H1 (cell line): ENCODE results near the gene GBX1. TPM values are rescaled to one million over a fixed set of nuclear protein-coding genes. Genes with fewer than 3 reads are reported as not detected.

Source experiments
- CTCF ChIA-PET: fragments of 300-600 bp; sonication (Branson Sonifier 250); formaldehyde crosslinking; loops from one replicate; lab custom pipeline; 2021; ENCODE audit not compliant: partially characterized antibody; lab: Charles Lee
- POLR2A ChIA-PET: fragments of 300-600 bp; sonication (Branson Sonifier 250); formaldehyde crosslinking; loops from one replicate; lab custom pipeline; 2021; ENCODE audit warnings: inconsistent platforms; ENCODE audit not compliant: partially characterized antibody; lab: Charles Lee
- DNase-seq, 2 experiments: peaks; one replicate each; pipeline versions ENCODE4 v3.0.0 to v3.0.0-alpha.2; 2010 to 2022; ENCODE audit warnings: low spot score in 2 of 2, low read depth in 1 of 2, mixed read lengths in 1 of 2
- FAIRE-seq: peaks from 2 replicates; lab custom pipeline; 2011; peaks lifted over from hg19 to GRCh38; lab: Jason Lieb, UNC
- H2AFZ ChIP-seq: 2 replicates; pipeline ENCODE4 v1.8.1; 2012; ENCODE audit warnings: low read length, inconsistent platforms
- H2AK5ac ChIP-seq: 2 replicates; pipeline ENCODE4 v1.6.1; 2013; ENCODE audit warnings: low read depth, low read length
- H2BK120ac ChIP-seq: replicated peaks from 2 replicates; pipeline ENCODE3; 2013; ENCODE audit warnings: low read depth, low read length, inconsistent platforms
- H2BK12ac ChIP-seq: 2 replicates; pipeline ENCODE4 v1.6.1; 2013; ENCODE audit warnings: low read depth, low read length
- H2BK15ac ChIP-seq: 2 replicates; pipeline ENCODE4 v1.6.1; 2013; ENCODE audit warnings: low read length
- H2BK20ac ChIP-seq: 2 replicates; pipeline ENCODE4 v1.6.1; 2013; ENCODE audit warnings: low read length
- H2BK5ac ChIP-seq: 2 replicates; pipeline ENCODE4 v1.6.1; 2013; ENCODE audit warnings: low read depth, low read length
- H3K14ac ChIP-seq: 2 replicates; pipeline ENCODE4 v1.6.1; 2013; ENCODE audit warnings: inconsistent platforms; ENCODE audit not compliant: insufficient read length
- H3K18ac ChIP-seq: 2 replicates; pipeline ENCODE4 v1.6.1; 2013; ENCODE audit warnings: low read length; ENCODE audit errors: extremely low read depth
- H3K23ac ChIP-seq: 2 replicates; pipeline ENCODE4 v1.6.1; 2013; ENCODE audit warnings: inconsistent platforms; ENCODE audit not compliant: insufficient read length
- H3K23me2 ChIP-seq: 2 replicates; pipeline ENCODE4 v1.6.1; 2013; ENCODE audit warnings: low read depth, low read length
- H3K27ac ChIP-seq: 2 replicates; pipeline ENCODE4 v1.6.1; 2011; ENCODE audit warnings: low read depth, low read length, inconsistent platforms
- H3K27me3 ChIP-seq, 4 experiments: replicated peaks in 1 of 4; 1 replicate in 1 of 4; 2 replicates in 3 of 4; pipeline versions ENCODE4 v1.6.1 to v1.8.1; 2011 to 2013; ENCODE audit warnings: low read length in 3 of 4, mild to moderate bottlenecking in 3 of 4, inconsistent platforms in 2 of 4, mixed read lengths in 2 of 4, moderate library complexity in 1 of 4; ENCODE audit not compliant: control insufficient read depth in 3 of 4, insufficient read depth in 3 of 4; ENCODE audit errors: extremely low read depth in 1 of 4
- H3K36me3 ChIP-seq, 4 experiments: 2 replicates each; pipeline versions ENCODE4 v1.6.1 to v1.8.1; 2011 to 2013; ENCODE audit warnings: mild to moderate bottlenecking in 4 of 4, low read length in 3 of 4, moderate library complexity in 2 of 4, control low read depth in 1 of 4, inconsistent platforms in 1 of 4; ENCODE audit not compliant: insufficient read depth in 4 of 4, control insufficient read depth in 2 of 4
- H3K4ac ChIP-seq: replicated peaks from 2 replicates; pipeline ENCODE3; 2013; ENCODE audit warnings: low read length, low read depth, mixed read lengths, inconsistent platforms; ENCODE audit not compliant: insufficient read length
- H3K4me1 ChIP-seq, 4 experiments: replicated peaks in 1 of 4; 1 replicate in 1 of 4; 2 replicates in 3 of 4; pipeline versions ENCODE4 v1.6.1 to v1.8.1; 2011 to 2013; ENCODE audit warnings: low read length in 3 of 4, inconsistent platforms in 2 of 4, mixed read lengths in 1 of 4; ENCODE audit not compliant: insufficient read depth in 4 of 4, control insufficient read depth in 3 of 4
- H3K4me2 ChIP-seq, 2 experiments: 2 replicates each; pipeline versions ENCODE4 v1.6.1 to v1.8.1; 2011 to 2013; ENCODE audit warnings: low read depth in 2 of 2, low read length in 2 of 2, control low read depth in 1 of 2, inconsistent platforms in 1 of 2, mild to moderate bottlenecking in 1 of 2; ENCODE audit not compliant: insufficient read depth in 1 of 2
- H3K4me3 ChIP-seq, 4 experiments: fragments of 200-600, 300-600 bp in 1 of 4; sonication (generic), shearing (Covaris generic), sonication (Bioruptor Twin) in 1 of 4; 2 replicates each; pipeline versions ENCODE4 v1.5.1 to v1.8.1; 2011 to 2016; ENCODE audit warnings: low read length in 4 of 4, low read depth in 3 of 4, control low read depth in 2 of 4, inconsistent platforms in 2 of 4, mild to moderate bottlenecking in 2 of 4, mixed read lengths in 1 of 4, moderate library complexity in 1 of 4; ENCODE audit not compliant: insufficient read depth in 2 of 4; ENCODE audit errors: extremely low read depth in 1 of 4
- H3K56ac ChIP-seq: replicated peaks from 2 replicates; pipeline ENCODE3; 2013; ENCODE audit warnings: low read depth, mild to moderate bottlenecking, mixed read lengths, low read length, inconsistent platforms; ENCODE audit not compliant: insufficient read length
- H3K79me1 ChIP-seq: 2 replicates; pipeline ENCODE4 v1.6.1; 2013; ENCODE audit warnings: low read depth, low read length, control low read depth
- H3K79me2 ChIP-seq, 2 experiments: 2 replicates each; pipeline versions ENCODE4 v1.6.1 to v1.8.1; 2012 to 2013; ENCODE audit warnings: low read length in 2 of 2, mild to moderate bottlenecking in 2 of 2, inconsistent platforms in 1 of 2; ENCODE audit not compliant: insufficient read depth in 2 of 2, control insufficient read depth in 1 of 2
- H3K9ac ChIP-seq, 4 experiments: replicated peaks in 1 of 4; 1 replicate in 1 of 4; 2 replicates in 3 of 4; pipeline versions ENCODE4 v1.6.1 to v1.8.1; 2011 to 2013; ENCODE audit warnings: low read depth in 3 of 4, low read length in 3 of 4, control low read depth in 2 of 4, mild to moderate bottlenecking in 2 of 4, moderate library complexity in 2 of 4, inconsistent platforms in 1 of 4; ENCODE audit errors: extremely low read depth in 1 of 4
- H3K9me3 ChIP-seq, 2 experiments: 2 replicates each; pipeline versions ENCODE4 v1.6.1 to v1.8.1; 2012 to 2013; ENCODE audit warnings: mild to moderate bottlenecking in 2 of 2, moderate library complexity in 2 of 2, control low read depth in 1 of 2, inconsistent platforms in 1 of 2, low read depth in 1 of 2, low read length in 1 of 2, mixed read lengths in 1 of 2; ENCODE audit not compliant: insufficient read depth in 2 of 2
- H4K20me1 ChIP-seq, 2 experiments: replicated peaks in 1 of 2; 2 replicates each; pipeline versions ENCODE3 to v1.8.1; 2011 to 2013; ENCODE audit warnings: inconsistent platforms in 2 of 2, low read length in 2 of 2, mild to moderate bottlenecking in 1 of 2; ENCODE audit not compliant: insufficient read depth in 2 of 2, control insufficient read depth in 1 of 2
- H4K5ac ChIP-seq: 2 replicates; pipeline ENCODE4 v1.6.1; 2013; ENCODE audit warnings: low read length, low read depth, mixed read lengths, inconsistent platforms; ENCODE audit not compliant: insufficient read length
- H4K8ac ChIP-seq: 2 replicates; pipeline ENCODE4 v1.8.0; 2013; ENCODE audit warnings: mild to moderate bottlenecking, moderate library complexity, low read length, inconsistent platforms; ENCODE audit not compliant: insufficient read depth; ENCODE audit errors: extremely low read depth
- H4K91ac ChIP-seq: replicated peaks from 2 replicates; pipeline ENCODE3; 2013; ENCODE audit warnings: low read length, mixed read lengths, inconsistent platforms; ENCODE audit not compliant: insufficient read length
- ATF3 ChIP-seq: IDR thresholded peaks from 2 replicates; pipeline ENCODE4 v1.6.1; 2011; ENCODE audit warnings: low read depth, mild to moderate bottlenecking, low read length; ENCODE audit not compliant: insufficient read depth
- BCL11A ChIP-seq, 2 experiments: IDR thresholded peaks; one replicate each; pipeline ENCODE4 v1.6.1; 2011; ENCODE audit warnings: low read depth in 2 of 2, low read length in 2 of 2, mild to moderate bottlenecking in 2 of 2
- CEBPB ChIP-seq: IDR thresholded peaks from 2 replicates; pipeline ENCODE4 v1.6.1; 2012; ENCODE audit warnings: low read depth, low read length
- CHD2 ChIP-seq: IDR thresholded peaks from 2 replicates; pipeline ENCODE4 v1.6.1; 2012; ENCODE audit warnings: low read length, improper control_type of control experiment
- EZH2 ChIP-seq: fragments of 200-600 bp; sonication (generic); IDR thresholded peaks from 2 replicates; pipeline ENCODE4 v1.7.1; 2012; ENCODE audit warnings: low read depth, mild to moderate bottlenecking, moderate library complexity, low read length, inconsistent platforms; ENCODE audit not compliant: severe bottlenecking
- HDAC6 ChIP-seq: IDR thresholded peaks from one replicate; pipeline ENCODE4 v1.7.1; 2012; ENCODE audit warnings: low read depth, mild to moderate bottlenecking, inconsistent platforms, low read length, moderate library complexity
- RBBP5 ChIP-seq: IDR thresholded peaks from 2 replicates; pipeline ENCODE4 v1.7.1; 2012; ENCODE audit warnings: low read depth, mild to moderate bottlenecking, inconsistent platforms, low read length, moderate library complexity, borderline replicate concordance
- SP4 ChIP-seq: IDR thresholded peaks from 2 replicates; pipeline ENCODE4 v1.6.1; 2012; ENCODE audit warnings: low read length, inconsistent platforms
- TAF1 ChIP-seq: IDR thresholded peaks from 2 replicates; pipeline ENCODE4 v1.6.1; 2011; ENCODE audit warnings: mild to moderate bottlenecking, low read depth, low read length
- TBP ChIP-seq: IDR thresholded peaks from 2 replicates; pipeline ENCODE4 v1.6.1; 2011; ENCODE audit warnings: low read depth, low read length, improper control_type of control experiment
- USF2 ChIP-seq: IDR thresholded peaks from 2 replicates; pipeline ENCODE4 v1.6.1; 2011; ENCODE audit warnings: low read length, improper control_type of control experiment
- YY1 ChIP-seq: IDR thresholded peaks from 2 replicates; pipeline ENCODE4 v1.6.1; 2011; ENCODE audit warnings: low read depth, mild to moderate bottlenecking, low read length
- WGBS, 2 experiments: shearing (Covaris generic) in 1 of 2; methylation state at CpG; one replicate each; pipeline versions ENCODE4 v1.1.6 to v1.1.7; 2013 to 2015; ENCODE audit warnings: low lambda C conversion rate in 2 of 2, mixed read lengths in 2 of 2, inconsistent platforms in 1 of 2, low coverage in 1 of 2, missing lambda C conversion rate in 1 of 2; ENCODE audit not compliant: insufficient replicate concordance in 2 of 2, insufficient coverage in 1 of 2, insufficient read length in 1 of 2; ENCODE audit errors: extremely low coverage in 1 of 2, missing lambda C conversion rate in 1 of 2; 5-methylcytosine and 5-hydroxymethylcytosine counted together
- polyA plus RNA-seq, 7 experiments: library from polyadenylated mRNA; depleted of rRNA in 3 of 7; stranded (reverse) in 5 of 7; unstranded in 2 of 7; fragments of >200 nt in 5 of 7; fragments of 200-250 nt in 2 of 7; gene quantifications; 1 replicate in 5 of 7; 2 replicates in 1 of 7; 4 replicates in 1 of 7; pipeline versions ENCODE4 v1.2.1 to v1.2.3, GENCODE V29; 2011 to 2013; ENCODE audit warnings: missing spikeins in 2 of 7, mixed read lengths in 2 of 7
- total RNA-seq: library from RNA; stranded (reverse); fragmentation: NEBNext Ultra II Directional; extraction: Animal tissue kit (Norgen Biotek cat#: 25700); gene quantifications from 2 replicates; pipeline ENCODE4 v1.2.1, GENCODE V29; 2021

The GBX1 gene
- total and polyA plus RNA-seq, 2 of the 8 experiments (the other 6 are each of a cell fraction or from before 2014, with no cell fraction given): not detected

- peaks cover 0 to 23% (median 7%) of the 10 kb centered on the region in 4 experiments; a peak in 6 of 7 replicates for H3K4me1 ChIP-seq
- 0 out of 2 replicates have a peak overlapping the region, but pooled peaks have one; percentile 10 for H2BK15ac ChIP-seq
- no peak overlapping the region; a peak in 1 of 7 replicates for H3K9ac ChIP-seq
- FAIRE-seq (no peak), DNase-seq (no peak)
- H2AK5ac ChIP-seq: no peak overlapping the region
- no peaks in the 10 kb centered on the region for H3K9me3 ChIP-seq
- no peaks in the 10 kb centered on the region for H3K79me2 ChIP-seq
- no peak overlapping the region for H4K5ac ChIP-seq
- H4K8ac ChIP-seq: no peak overlapping the region; the same call in 1 of the 2 replicates
- no peak overlapping the region for H2AFZ ChIP-seq
- H3K36me3 ChIP-seq: peaks cover 0 to 20% (median 0%) of the 10 kb centered on the region in 4 experiments; a peak in 2 of 8 replicates
- H3K56ac ChIP-seq: peak overlapping the region; percentile 36
- peaks cover 10 to 30% of the 10 kb centered on the region in 2 experiments for H4K20me1 ChIP-seq
- peak overlapping the region; percentile 47 to 92 for H3K4me2 ChIP-seq
- H3K23me2 ChIP-seq: peaks cover 5% of the 10 kb centered on the region; the same call in 1 of the 2 replicates
- no peak overlapping the region; the same call in 1 of the 2 replicates for H3K18ac ChIP-seq
- no peak overlapping the region for H3K23ac ChIP-seq
- peak overlapping the region; percentile 44; the same call in 1 of the 2 replicates for H2BK5ac ChIP-seq
- H2BK20ac ChIP-seq: no peak overlapping the region
- no peak overlapping the region for H4K91ac ChIP-seq
- H3K79me1 ChIP-seq: no peaks in the 10 kb centered on the region
- H3K27me3 ChIP-seq: peaks cover 0 to 13% (median 4%) of the 10 kb centered on the region in 4 experiments; a peak in 5 of 7 replicates
- POLR2A ChIA-PET: interaction anchor here (0.7 to 2.0 kb wide), 7 partner anchors 10 to 51 kb away, joined by 3 to 6 read pairs (median 4); no protein-coding TSS in a partner anchor
- H3K27ac ChIP-seq: no peak overlapping the region
- no peak overlapping the region for H3K14ac ChIP-seq
- no peak overlapping the region for H2BK12ac ChIP-seq
- CTCF ChIA-PET: interaction anchor here (0.6 to 11.7 kb wide), 15 partner anchors 10 to 126 kb away, joined by 3 to 197 read pairs (median 5); partner anchors contain the start of genes ABCF2 and GBX1
- peak overlapping the region; percentile 29 to 75 (median 48) for H3K4me3 ChIP-seq
- H3K4ac ChIP-seq: no peak overlapping the region
- H2BK120ac ChIP-seq: no peak overlapping the region
- 1% methylated on average over 20 of the region's 22 CpGs; no CpG with 5 or more reads in 1 of the 2 experiments for WGBS, 2 experiments
- TF ChIP-seq CEBPB (no peak), TBP (0 out of 2 replicates have a peak, but pooled peaks have one; percentile 34), ATF3 (no peak), SP4 (no peak), USF2 (no peak), YY1 (0 out of 2 replicates have a peak, but pooled peaks have one; percentile 51), HDAC6 (no peak), CHD2 (no peak), RBBP5 (no peak), TAF1 (no peak), EZH2 (no peak), BCL11A (IDR thresholded peaks at IDR 0.05; ENCODE audit: low read depth in 2 of 2, low read length in 2 of 2) (no peak)
Observed at GRCh38 chr7:151125470-151125845, 42.0 kb downstream of the GBX1 start.
